HG02642 (cell line): ENCODE measurements around the gene SLC16A4.
"Not testable (repeated sequence)": the region's sequence is repeated elsewhere in the genome, so short reads cannot be mapped to it uniquely, and the experiment has no call there.

ENCODE experiments used
- ATAC-seq: cut with Tn5 transposase; IDR thresholded peaks from one replicate; pipeline ENCODE4 v1.9.1; 2021; ENCODE audit warnings: mild to moderate bottlenecking; ENCODE audit not compliant: unreplicated experiment, poor library complexity

SLC16A4 gene

DNA sequence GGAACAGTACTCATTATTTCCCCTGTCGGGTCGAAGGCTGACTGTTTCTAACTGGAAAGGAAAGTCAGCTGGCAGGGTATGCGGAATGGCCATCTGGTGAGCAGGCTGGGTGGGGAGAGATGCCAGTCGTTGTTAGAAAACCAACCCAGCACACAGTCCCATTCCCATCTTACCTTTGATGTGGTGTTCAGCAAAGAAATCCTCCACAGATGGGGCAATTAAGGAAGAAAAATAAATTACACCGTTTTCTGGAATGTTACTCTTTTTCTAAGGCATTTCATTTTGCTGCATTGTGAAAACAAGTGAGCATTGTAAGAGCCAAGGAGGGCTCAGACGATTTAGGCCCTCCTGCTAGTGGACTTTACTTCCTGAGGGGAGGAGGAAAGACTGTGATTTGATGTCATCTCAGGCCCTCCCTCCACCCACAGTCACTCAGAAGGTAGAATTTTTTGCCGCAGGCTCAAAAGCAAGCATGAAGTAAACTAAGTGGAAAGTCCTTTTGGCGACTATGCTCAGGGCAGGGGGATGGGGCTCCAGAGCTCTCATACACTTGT is at the start of gene SLC16A4:
TSS of gene SLC16A4 (minus strand) at position 335 of the 554 bp plus-strand sequence. CDS start 1,703 bp downstream, outside the sequence.
- ATAC-seq: no peak

DNA sequence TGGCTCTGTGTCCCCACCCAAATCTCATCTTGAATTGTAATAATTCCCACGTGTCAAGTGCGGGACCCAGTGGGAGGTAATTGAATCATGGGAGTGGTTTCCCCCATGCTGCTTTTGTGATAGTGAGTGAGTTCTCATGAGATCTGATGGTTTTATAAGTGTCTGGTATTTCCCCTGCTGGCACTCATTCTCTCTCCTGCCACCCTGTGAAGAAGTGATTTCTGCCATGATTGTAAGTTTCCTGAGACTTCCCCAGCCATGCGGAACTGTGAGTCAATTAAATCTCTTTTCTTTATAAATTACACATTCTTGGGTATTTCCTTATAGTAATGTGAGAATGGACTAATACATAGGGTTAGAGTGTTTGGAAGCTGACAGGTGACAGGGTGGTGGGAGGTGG is 49.0 kb upstream of the SLC16A4 start:
- not testable (repeated sequence) for ATAC-seq

DNA sequence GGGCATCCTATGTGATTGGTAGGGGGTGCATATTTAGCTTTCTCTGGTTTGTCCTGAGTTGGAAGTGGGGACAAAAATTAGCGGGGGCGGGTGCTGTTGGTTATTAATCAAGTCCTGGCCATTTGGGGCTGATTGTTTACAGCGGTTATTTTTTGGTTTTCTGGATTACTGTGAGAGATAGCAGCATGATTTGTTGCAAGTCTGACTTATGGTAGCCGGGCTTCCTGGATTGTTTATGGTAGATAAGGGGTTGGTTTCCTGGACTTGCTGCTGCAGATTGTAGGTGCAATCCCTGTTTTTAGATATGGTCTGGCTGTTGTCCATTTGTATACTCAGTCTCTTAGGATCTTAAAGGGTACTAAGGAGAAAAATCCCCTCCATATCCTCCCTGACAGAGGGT is 48.1 kb upstream of the SLC16A4 start:
- no peak for ATAC-seq

DNA sequence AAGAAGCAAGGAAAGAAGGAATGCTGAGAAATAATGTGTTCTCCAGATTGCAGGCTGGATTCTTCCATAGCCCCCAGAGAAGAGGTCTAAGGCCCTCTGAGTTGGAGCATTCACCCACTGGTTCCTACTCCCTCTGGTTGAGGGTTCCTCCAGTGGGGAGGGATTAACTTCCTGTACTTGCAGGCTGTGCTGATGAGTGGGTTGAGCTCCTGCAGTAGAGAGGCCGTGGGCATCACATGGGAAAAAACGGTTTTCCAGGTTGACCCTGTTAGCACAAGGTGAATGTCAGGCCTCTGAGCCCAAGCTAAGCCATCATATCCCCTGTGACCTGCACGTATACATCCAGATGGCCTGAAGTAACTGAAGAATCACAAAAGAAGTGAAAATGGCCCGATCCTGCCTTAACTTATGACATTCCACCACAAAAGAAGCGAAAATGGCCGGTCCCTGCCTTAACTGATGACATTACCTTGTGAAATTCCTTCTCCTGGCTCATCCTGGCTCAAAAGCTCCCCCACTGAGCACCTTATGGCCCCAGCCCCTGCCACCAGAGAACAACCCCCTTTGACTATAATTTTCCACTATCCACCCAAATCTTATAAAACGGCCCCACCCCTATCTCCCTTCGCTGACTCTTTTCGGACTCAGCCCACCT is 46.9 kb upstream of the SLC16A4 start:
- ATAC-seq: not testable (repeated sequence)

DNA sequence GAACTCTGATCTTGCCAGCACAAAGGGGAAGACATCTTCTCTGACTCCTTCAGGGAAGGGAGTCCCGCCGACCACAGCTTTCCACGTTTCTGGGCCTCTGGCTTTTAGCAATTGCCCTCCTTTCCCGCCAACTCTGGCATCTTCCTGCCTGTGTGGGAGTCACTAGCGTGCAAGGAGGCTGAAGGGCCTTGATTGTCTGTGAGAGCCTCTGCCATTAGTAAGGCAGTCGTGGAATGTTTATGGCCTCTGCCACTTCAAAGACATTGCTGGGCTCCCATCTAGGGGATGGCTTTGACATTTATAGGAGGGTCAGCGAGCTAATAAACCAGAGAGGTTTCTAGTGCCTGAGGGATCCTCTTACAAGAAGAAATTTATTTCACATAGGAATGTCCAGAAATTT is 45.8 kb upstream of the SLC16A4 start:
- ATAC-seq: no peak

DNA sequence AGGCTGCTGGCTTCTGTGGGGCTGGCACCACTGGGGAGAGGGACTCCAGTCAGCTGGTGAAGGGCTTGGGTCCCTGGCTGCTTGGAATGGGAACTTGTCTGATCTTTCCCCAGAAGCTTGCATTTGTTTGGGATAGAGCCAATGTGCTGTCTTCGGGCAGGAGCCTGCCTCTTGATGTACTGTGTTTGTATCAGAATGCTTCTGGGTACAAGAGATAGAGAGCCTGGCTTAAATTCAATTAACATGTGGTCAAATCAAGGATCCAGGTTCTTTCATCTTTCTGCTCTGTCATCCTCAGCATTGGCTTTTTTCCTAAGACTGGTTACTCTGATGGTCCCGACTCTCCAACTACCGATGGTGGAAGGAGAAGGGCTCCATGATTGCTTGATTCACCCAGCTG is 44.1 kb upstream of the SLC16A4 start:
- ATAC-seq: no peak

DNA sequence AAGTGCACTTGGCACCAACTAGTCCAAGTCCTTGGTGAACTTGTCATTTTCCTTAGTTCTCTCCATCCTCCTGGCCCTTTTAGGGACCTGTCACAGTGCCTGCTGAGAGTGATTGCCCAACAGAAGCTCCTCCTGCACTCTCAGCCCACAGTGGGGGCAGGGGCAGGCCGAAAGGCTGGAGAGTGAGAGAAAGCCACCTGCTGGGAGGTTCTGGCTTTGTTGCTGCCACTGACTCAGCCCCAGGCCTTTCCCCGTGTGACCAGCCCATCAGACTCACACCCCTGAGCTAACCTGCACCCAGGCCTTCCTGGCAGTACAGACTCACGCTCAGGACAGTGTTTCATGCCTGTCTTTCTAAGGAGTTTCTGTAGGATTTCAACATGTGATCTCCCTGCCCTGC is 43.0 kb upstream of the SLC16A4 start:
- no peak for ATAC-seq

DNA sequence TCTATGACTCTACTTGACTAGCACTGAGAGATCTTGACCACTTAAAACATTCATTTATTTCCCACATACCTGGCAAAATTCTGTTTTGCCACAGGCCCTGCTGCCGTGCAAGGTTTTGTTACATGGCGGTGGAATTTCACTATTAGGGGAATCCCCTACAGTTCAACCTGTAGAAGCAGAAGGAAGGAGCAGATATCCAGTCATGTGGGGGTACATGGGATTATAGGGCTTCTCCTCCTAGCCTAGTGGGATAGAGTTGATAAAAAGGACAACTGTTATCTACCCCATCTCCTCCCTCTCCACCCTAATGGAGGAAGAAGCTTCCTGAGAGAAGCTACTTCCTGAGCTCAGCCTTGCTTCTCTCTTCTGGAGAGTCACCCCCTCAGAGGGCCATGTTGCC is 42.4 kb upstream of the SLC16A4 start:
- no peak for ATAC-seq

DNA sequence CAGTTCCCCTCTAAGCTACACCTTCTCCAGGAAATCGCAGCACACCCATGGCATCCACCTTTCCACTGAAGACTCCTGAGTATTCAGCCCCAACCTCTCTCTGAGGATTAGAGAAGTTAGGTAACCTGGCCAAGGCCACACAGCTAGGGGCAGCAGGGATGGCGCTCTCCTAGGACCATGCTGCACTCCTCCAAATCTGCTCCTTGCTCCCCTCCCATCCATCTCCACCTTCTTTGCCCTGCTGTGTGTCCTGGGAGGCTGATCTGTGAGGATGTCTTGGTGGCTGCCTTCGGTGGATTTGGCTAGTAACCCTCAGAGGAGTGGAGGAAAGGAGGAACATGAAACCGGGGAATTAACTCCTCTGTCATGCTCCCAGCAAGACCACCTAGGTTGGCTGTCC is 40.1 kb upstream of the SLC16A4 start:
- no peak for ATAC-seq

DNA sequence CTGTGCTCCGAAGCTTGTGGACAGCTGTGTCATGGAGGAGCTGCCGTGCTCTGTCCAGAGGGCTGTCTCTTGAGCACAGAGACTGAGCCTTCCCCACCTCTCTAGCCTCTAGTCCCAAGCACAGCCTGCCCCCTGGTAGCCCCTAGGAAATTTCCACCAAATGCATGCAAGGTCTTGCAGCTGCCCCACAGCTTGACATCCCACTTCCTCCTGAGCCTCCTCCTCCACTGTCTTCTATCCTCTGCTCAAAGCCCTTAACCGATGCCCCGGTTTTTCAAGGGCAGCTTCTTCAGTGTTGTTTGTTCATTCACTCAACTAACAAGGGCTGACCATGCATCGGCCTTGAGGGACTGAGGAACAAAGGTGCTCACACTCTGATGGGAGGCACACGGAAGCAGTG is 39.5 kb upstream of the SLC16A4 start:
- ATAC-seq: no peak

DNA sequence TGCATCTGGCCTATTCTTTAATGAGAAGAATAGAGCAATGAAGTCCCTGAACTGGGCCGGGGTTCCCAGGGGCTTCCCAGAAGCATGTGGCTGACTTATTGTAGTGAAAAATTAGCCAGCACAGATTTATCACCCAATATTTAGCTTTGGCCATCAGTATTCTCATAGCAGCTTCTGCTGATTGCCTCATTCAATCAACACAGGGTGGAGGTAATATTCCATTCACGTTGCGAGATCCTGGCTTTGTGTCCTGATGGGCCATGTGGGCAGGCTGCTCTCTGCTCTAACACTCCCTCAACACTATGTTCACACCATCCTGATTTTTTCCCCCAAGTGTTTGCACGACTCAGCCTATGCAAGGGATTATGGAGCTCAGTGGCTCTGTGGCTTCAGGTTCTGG is 38.1 kb upstream of the SLC16A4 start:
- ATAC-seq: no peak

DNA sequence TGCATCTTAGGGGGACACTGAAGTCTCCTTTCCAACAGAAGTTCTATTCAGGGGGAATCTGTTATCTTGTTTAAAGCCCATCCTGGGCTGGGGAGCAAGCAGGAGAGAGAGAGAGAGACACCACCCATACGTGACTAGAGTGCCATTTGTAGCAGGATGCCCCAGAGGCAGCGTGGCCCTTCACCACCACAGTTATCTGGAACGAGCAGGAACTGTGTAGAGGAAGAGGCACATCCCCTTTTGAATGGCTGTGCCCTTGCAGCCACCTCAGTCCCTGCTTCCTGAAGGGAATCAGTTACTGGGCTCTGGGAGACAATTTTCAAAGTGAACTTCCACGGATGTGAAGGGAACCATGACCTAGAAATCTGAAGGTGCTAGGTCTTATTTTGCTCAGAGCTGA is 36.0 kb upstream of the SLC16A4 start:
- ATAC-seq: no peak

DNA sequence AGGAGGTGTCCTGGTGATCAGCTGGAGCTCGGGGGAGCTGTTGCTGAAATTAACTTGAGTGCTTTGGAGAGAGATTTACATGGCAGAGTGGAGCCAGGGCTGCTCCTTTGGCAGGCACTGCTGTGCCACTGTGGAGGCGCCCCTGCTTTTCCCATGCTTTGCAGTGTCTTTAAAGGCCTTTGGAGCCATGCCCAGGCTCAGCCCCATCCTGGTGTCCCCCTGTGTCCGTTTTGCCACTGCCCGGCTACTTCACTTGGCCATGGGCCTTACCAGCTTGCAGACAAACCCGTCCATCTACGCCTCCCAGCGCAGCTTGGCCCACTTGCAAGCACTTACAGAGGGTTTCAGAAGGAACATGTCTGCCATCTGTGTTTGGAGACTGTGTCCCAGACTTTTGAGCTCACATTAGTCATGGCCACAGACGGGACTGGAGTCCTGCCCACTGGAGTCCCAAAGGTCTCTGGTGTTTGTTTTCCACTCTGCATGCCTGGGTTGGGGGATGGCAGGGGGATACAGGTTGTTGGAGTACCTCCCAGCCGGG is 34.9 kb upstream of the SLC16A4 start:
- no peak for ATAC-seq

DNA sequence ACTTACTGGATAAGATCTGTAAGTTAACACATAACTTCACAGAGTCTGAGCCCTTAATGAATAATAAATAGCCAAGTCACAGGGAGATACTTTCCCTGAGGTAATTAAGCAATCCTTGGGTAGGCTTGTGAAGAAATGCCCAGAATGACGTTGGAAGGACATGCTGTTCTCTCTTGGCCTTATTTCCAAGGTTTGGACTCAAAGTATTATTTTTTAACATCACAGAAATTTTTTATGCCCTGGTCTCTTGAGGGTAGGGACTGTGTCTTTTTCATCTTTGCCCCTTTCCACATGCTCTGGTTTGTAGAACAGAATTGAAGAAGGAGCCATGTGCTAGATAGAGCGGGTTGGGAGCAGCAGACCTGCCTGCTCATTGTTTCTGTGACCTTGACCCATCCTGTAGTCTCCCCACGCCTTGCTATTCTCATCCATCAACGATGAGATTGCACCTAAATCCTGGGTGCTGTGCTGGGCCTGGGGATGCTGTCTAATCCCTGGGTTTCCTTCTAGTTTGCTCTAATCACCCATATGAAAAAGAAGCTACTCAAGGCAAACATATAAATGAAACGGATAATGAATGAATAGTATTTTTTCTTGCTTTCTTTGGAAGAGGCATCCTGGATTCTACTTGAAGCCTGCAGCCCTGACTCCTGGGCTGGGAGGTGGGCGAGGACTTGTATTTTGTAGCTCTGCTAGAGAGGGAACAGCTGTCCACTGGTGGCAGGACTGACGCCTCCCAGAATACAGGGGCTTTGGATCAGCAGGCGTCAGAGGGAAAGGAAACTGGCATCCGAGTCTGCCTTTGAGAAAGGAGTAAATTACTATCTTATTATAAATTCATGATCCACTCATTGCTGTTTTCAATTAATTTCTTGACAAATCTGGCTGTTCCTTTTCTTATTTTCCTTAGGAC is 34.1 kb upstream of the SLC16A4 start:
- no peak for ATAC-seq

DNA sequence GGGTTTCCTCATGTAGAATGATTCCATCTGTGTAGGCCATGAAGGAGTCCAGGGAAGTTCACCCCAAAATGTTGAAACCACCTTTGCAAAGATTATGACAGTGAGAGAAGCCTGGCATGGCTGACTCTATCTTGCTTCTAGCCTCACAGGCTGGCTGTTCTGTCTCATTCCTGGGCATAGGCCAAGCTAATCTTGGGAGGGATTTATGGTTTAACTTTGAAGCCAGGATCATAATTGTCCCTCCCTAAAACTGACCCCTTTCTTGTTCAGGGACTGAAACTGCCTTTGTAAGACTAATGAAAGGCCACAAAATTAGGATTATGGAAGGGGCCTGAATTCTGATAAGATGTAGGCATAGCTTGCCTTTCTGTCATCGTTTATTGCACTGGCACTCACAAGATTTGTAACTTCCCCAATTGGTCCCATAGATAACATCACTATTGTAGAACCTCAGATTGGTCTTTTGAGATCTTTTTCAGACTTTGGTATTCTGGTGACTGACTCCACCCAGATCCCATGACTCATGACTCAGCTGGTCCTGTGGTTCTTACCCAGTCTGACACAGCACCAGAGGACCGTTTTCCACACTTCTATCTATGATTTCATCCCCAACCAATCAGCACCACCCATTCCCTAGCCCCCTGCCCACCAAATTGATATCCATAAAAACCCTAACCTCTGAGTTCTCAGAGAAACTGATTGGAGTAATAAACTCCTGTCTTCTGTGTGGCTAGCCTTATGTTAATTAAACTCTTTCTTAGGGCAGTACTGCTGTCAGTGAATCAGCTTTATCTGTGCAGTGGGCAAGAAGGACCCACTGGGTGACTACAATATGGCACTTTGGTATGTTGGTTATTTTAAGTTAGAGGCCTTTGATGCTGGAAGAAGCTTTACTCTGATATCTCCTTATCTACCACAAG is 30.3 kb upstream of the SLC16A4 start:
- ATAC-seq: no peak

DNA sequence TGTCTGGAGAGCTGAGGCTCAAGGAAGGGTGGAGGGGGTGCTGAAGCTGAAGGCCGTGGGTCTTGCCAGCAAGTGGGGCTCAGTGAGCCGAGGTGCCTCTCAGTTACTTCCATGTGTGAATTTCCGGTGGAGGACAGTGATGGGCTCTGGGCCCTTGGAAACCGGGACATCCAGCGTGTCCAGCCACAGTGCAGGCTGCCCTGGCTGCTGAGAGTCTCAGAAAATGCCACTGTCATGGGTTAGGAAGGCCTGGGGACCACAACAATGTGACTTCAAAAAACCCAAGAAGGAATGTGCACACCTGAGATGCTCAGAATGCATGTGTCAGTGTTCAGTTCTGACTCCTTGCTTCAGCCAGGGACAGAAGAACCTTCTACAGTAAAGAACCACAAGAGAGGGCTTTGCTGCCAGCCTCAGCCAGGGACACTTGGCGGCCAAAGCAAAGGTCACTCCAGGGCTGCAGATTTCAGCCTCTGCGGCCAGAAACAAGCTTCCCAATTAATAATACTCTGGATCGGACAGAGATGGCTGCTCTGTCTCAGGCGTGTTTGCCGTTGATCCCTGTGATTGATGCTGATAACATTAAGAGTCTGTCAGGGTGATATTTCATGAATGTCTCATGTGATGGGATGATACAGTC is 29.3 kb upstream of the SLC16A4 start:
- ATAC-seq: no peak

DNA sequence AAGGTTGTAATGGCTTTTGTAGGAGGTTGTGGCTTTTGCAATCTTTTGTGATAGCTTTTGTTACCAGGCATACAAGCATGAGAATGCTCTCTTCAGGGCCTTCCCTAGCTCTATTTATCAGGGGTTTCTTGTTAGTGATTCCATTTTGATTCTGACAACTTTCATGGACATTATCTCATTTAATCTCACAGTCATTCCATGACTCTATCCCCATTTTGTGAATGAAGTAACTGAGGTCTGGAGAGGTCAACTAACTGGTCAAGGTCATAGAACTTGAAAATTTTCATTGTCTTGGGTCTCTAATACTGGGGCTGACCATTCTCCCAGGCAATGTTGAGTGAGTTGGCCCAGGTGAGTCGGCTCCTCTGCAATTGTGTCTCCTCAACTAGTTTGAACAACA is 27.9 kb upstream of the SLC16A4 start:
- ATAC-seq: no peak

DNA sequence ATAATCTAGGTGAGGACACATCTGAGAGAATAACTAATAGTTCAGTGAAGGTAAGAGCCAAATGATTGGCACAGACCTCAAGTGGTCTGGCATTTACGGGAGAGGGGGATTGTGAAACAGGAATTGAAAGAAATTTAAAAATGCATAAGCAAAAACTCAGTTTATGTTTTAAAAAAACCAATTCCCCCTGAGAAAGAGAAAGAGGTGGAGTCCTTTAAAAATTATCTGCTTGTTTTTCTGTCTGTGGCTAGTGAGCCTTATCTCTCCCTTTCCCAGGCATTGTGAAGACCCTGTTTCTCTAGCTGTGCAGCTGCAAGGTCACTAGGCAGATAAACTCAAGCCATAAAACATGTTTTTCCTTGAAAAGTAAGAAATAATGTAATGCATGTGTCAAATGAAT is 22.2 kb upstream of the SLC16A4 start:
- not testable (repeated sequence) for ATAC-seq

DNA sequence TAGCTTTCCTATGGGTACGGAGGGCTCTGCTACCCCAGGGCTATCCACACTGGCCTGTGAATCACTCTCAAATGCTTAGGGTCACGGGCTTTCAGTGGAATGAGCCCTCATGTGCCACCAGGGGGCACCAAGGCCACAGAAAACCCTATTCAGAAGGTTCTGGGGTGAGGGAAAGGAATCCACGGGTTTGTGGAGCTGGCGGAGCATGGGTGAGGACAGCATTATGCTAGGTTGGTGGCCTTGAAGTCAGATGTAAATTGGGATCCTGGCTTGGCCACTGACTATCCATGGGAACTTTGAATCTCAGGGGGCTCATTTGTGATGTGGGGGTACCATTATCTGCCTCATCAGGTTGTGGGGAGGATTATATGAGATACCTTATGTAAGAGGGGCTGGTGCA is 21.8 kb upstream of the SLC16A4 start:
- no peak for ATAC-seq
